ENCODE data around the gene HLA-DQA1.
"Not testable (repeated sequence)": the region's sequence is repeated elsewhere in the genome, so short reads cannot be mapped to it uniquely, and the experiment has no call there.

Gene HLA-DQA1

GRCh38 chr6:32622545-32623401 is 14.4 kb upstream of the HLA-DQA1 start:
- DNase-seq (ENCODE audit: low spot score) = peak; percentile 53

GRCh38 chr6:32623693-32624092 is 13.5 kb upstream of the HLA-DQA1 start:
- DNase-seq (ENCODE audit: low spot score) = no peak

GRCh38 chr6:32624565-32624964 is 12.6 kb upstream of the HLA-DQA1 start:
- no peak for DNase-seq (ENCODE audit: low spot score)

- DNase-seq (ENCODE audit: low spot score) = no peak
Observed at GRCh38 chr6:32625137-32625536, 12.1 kb upstream of the HLA-DQA1 start.

- no peak for DNase-seq (ENCODE audit: low spot score)
Observed at GRCh38 chr6:32627249-32627648, 10.0 kb upstream of the HLA-DQA1 start.

GRCh38 chr6:32627831-32628230 is 9.4 kb upstream of the HLA-DQA1 start:
- DNase-seq (ENCODE audit: low spot score) = no peak

- not testable (repeated sequence) for DNase-seq (ENCODE audit: low spot score)
Observed at GRCh38 chr6:32629793-32630192, 7.4 kb upstream of the HLA-DQA1 start.

- DNase-seq (ENCODE audit: low spot score) = no peak
Observed at GRCh38 chr6:32635526-32636123, 1.6 kb upstream of the HLA-DQA1 start.

- DNase-seq (ENCODE audit: low spot score) = no peak
Observed at GRCh38 chr6:32637883-32638282, 677 bp downstream of the HLA-DQA1 start.

GRCh38 chr6:32638532-32639219 is 1.5 kb downstream of the HLA-DQA1 start:
- no peak for DNase-seq (ENCODE audit: low spot score)

- no peak for DNase-seq (ENCODE audit: low spot score)
Observed at GRCh38 chr6:32639440-32640394, 2.5 kb downstream of the HLA-DQA1 start.

GRCh38 chr6:32641122-32641521 is 3.9 kb downstream of the HLA-DQA1 start:
- no peak for DNase-seq (ENCODE audit: low spot score)

GRCh38 chr6:32641785-32642719 is 4.8 kb downstream of the HLA-DQA1 start:
- DNase-seq (ENCODE audit: low spot score) = not testable (repeated sequence)

- DNase-seq (ENCODE audit: low spot score) = no peak
Observed at GRCh38 chr6:32642720-32643106, 5.5 kb downstream of the HLA-DQA1 start.

- DNase-seq (ENCODE audit: low spot score) = no peak
Observed at GRCh38 chr6:32643904-32644303, 6.7 kb downstream of the HLA-DQA1 start.

GRCh38 chr6:32645047-32645703 is 8.0 kb downstream of the HLA-DQA1 start:
- no peak for DNase-seq (ENCODE audit: low spot score)

- no peak for DNase-seq (ENCODE audit: low spot score)
Observed at GRCh38 chr6:32655203-32655710, 18.1 kb downstream of the HLA-DQA1 start.

GRCh38 chr6:32657329-32657728 is 20.1 kb downstream of the HLA-DQA1 start:
- not testable (repeated sequence) for DNase-seq (ENCODE audit: low spot score)

GRCh38 chr6:32657819-32658218 is 20.6 kb downstream of the HLA-DQA1 start:
- DNase-seq (ENCODE audit: low spot score) = not testable (repeated sequence)

All from D341Med (cell line).